HepG2 (cell line): Measurements from ENCODE around the gene C2. TPM values are rescaled to one million over a fixed set of nuclear protein-coding genes. Genes with fewer than 3 reads are reported as not detected.
A peak's percentile ranks its signal among the peaks of the same experiment; 100 is the strongest.

ENCODE experiments used
- AKAP8 ChIP-seq: sonication (generic); formaldehyde crosslinking; IDR thresholded peaks from 2 replicates; pipeline ENCODE4 v1.5.1; 2020; ENCODE audit warnings: mild to moderate bottlenecking, missing genetic modification reagents
- DMAP1 ChIP-seq: IDR thresholded peaks from 2 replicates; pipeline ENCODE4 v1.6.1; 2016
- FOSL1 ChIP-seq: sonication (generic); formaldehyde crosslinking; IDR thresholded peaks from 2 replicates; pipeline ENCODE4 v1.9.0; 2021; ENCODE audit warnings: missing genetic modification reagents, borderline replicate concordance
- HOXD1 ChIP-seq: sonication (generic); formaldehyde crosslinking; IDR thresholded peaks from 2 replicates; pipeline ENCODE4 v1.5.0; 2020; ENCODE audit warnings: missing genetic modification reagents
- MXD1 ChIP-seq: sonication (generic); formaldehyde crosslinking; IDR thresholded peaks from 2 replicates; pipeline ENCODE4 v1.4.0; 2020; ENCODE audit warnings: mild to moderate bottlenecking, missing genetic modification reagents
- MYNN ChIP-seq: sonication (generic); formaldehyde crosslinking; IDR thresholded peaks from 2 replicates; pipeline ENCODE4 v1.4.0; 2020; ENCODE audit warnings: mild to moderate bottlenecking, low read depth, missing genetic modification reagents
- NCOA2 ChIP-seq: sonication (generic); formaldehyde crosslinking; IDR thresholded peaks from 2 replicates; pipeline ENCODE4 v1.8.0; 2022; ENCODE audit warnings: inconsistent platforms
- NFRKB ChIP-seq: fragments of 450-650 bp; IDR thresholded peaks from 2 replicates; pipeline ENCODE4 v1.6.1; 2017
- NR3C1 ChIP-seq: sonication (generic); formaldehyde crosslinking; IDR thresholded peaks from 2 replicates; pipeline ENCODE4 v1.4.0; 2020; ENCODE audit warnings: missing genetic modification reagents
- PHF21A ChIP-seq: sonication (generic); formaldehyde crosslinking; IDR thresholded peaks from 2 replicates; pipeline ENCODE4 v1.5.0; 2020; ENCODE audit warnings: mild to moderate bottlenecking, missing genetic modification reagents
- RARA ChIP-seq: IDR thresholded peaks from 2 replicates; pipeline ENCODE4 v1.6.1; 2016; ENCODE audit warnings: missing genetic modification reagents, missing compliant biosample characterization
- RBAK ChIP-seq: sonication (generic); formaldehyde crosslinking; IDR thresholded peaks from 2 replicates; pipeline ENCODE4 v1.5.1; 2020; ENCODE audit warnings: mild to moderate bottlenecking, missing genetic modification reagents
- THRA ChIP-seq: sonication (generic); formaldehyde crosslinking; IDR thresholded peaks from 2 replicates; pipeline ENCODE4 v1.4.0; 2020; ENCODE audit warnings: missing genetic modification reagents, borderline replicate concordance
- ZC3H13 ChIP-seq: sonication (generic); formaldehyde crosslinking; IDR thresholded peaks from 2 replicates; pipeline ENCODE4 v1.8.1; 2023; ENCODE audit warnings: mild to moderate bottlenecking, missing genetic modification reagents, moderate library complexity
- ZNF276 ChIP-seq: sonication (generic); formaldehyde crosslinking; IDR thresholded peaks from 2 replicates; pipeline ENCODE4 v1.4.0; 2020; ENCODE audit warnings: mild to moderate bottlenecking, low read depth, missing genetic modification reagents
- ZNF572 ChIP-seq: sonication (generic); formaldehyde crosslinking; IDR thresholded peaks from 2 replicates; pipeline ENCODE4 v1.5.1; 2020; ENCODE audit warnings: mild to moderate bottlenecking, missing genetic modification reagents
- ZNF619 ChIP-seq: sonication (generic); formaldehyde crosslinking; IDR thresholded peaks from 2 replicates; pipeline ENCODE4 v1.4.0; 2020; ENCODE audit warnings: mild to moderate bottlenecking, missing genetic modification reagents
- ZSCAN20 ChIP-seq: sonication (generic); formaldehyde crosslinking; IDR thresholded peaks from 2 replicates; pipeline ENCODE4 v1.4.0; 2020; ENCODE audit warnings: missing genetic modification reagents, mild to moderate bottlenecking, borderline replicate concordance
- polyA plus RNA-seq, 8 experiments: library from polyadenylated mRNA; depleted of rRNA in 3 of 8; stranded (reverse) in 7 of 8; unstranded in 1 of 8; fragments of >200 nt; fragmentation: Illumina TruSeq in 4 of 8; extraction: Trizol in 4 of 8; gene quantifications; 2 replicates each; pipeline versions ENCODE4 v1.2.1 to v1.2.3, GENCODE V29; 2011 to 2016; ENCODE audit warnings: low read depth in 4 of 8, missing spikeins in 1 of 8, mixed read lengths in 1 of 8; ENCODE audit not compliant: insufficient read depth in 1 of 8
- total RNA-seq, 5 experiments: library from RNA; depleted of rRNA; stranded (reverse); fragments of >200 nt; fragmentation: Illumina TruSeq; extraction: Trizol; gene quantifications; 2 replicates each; pipeline ENCODE4 v1.2.3, GENCODE V29; 2016; ENCODE audit warnings: low read depth in 1 of 5
- TF ChIP-seq, protein P1 (sequence below): IDR thresholded peaks from 2 replicates; pipeline ENCODE4 v1.6.1; 2016; ENCODE audit warnings: missing genetic modification reagents, missing compliant biosample characterization
- TF ChIP-seq, protein P2 (sequence below): sonication (generic); formaldehyde crosslinking; IDR thresholded peaks from 2 replicates; pipeline ENCODE4 v1.8.0; 2022; ENCODE audit warnings: mild to moderate bottlenecking, missing genetic modification reagents, borderline replicate concordance
- TF ChIP-seq, protein P3 (sequence below): sonication (generic); formaldehyde crosslinking; IDR thresholded peaks from 2 replicates; pipeline ENCODE4 v1.4.0; 2020; ENCODE audit warnings: missing genetic modification reagents

Gene C2
- total and polyA plus RNA-seq, 2 of the 13 experiments (the other 11 are each of a cell fraction or from before 2014, with no cell fraction given), result 165 to 307 TPM

DNA sequence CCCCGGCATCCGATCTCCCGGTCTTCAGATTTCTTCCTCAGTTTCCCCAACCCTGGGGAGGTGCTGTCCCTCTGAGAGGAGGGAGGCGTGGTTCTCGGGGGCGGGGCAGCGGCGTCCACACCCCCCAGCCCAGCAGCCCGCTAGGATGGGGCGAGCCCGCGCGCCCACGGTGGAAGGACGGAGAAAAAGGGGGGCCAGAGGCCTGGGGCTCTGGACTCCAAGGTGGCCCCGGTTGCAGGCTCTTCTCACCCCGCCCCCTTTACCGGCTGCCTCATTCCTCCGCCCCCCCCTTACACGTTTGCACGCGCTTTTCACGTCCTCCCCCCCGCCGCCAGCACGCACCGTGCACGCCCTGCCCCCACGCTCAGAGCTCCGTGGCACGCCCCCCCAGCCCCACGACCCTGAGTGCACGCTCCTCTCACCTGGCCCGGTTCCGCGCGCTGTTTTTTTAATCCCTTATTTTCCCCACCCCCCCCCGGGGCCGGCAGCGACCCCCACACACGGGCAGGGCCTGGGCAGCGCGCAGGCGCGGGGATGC lies 26.0 kb upstream of the C2 start (continued):
- TF ChIP-seq ZNF276 (0 out of 2 replicates have a peak, but pooled peaks have one; percentile 56), NCOA2 (CRISPR knock-in tag) (no peak), DMAP1 (no peak), RARA (CRISPR knock-in tag) (peak; percentile 3; the same call in 1 of the 2 replicates), RBAK (no peak), FOSL1 (no peak), AKAP8 (CRISPR knock-in tag) (0 out of 2 replicates have a peak, but pooled peaks have one; percentile 13), ZNF619 (CRISPR knock-in tag) (no peak), ZNF572 (CRISPR knock-in tag) (no peak), PHF21A (no peak), NFRKB (no peak), MYNN (CRISPR knock-in tag) (no peak), NR3C1 (CRISPR knock-in tag) (no peak), THRA (CRISPR knock-in tag) (no peak), MXD1 (CRISPR knock-in tag) (no peak), ZC3H13 (CRISPR knock-in tag) (0 out of 2 replicates have a peak, but pooled peaks have one; percentile 36), HOXD1 (CRISPR knock-in tag) (no peak), ZSCAN20 (CRISPR knock-in tag) (no peak)
- TF ChIP-seq, protein P1, sequence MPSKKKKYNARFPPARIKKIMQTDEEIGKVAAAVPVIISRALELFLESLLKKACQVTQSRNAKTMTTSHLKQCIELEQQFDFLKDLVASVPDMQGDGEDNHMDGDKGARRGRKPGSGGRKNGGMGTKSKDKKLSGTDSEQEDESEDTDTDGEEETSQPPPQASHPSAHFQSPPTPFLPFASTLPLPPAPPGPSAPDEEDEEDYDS (CRISPR knock-in tag), result no peak
- TF ChIP-seq, protein P2, sequence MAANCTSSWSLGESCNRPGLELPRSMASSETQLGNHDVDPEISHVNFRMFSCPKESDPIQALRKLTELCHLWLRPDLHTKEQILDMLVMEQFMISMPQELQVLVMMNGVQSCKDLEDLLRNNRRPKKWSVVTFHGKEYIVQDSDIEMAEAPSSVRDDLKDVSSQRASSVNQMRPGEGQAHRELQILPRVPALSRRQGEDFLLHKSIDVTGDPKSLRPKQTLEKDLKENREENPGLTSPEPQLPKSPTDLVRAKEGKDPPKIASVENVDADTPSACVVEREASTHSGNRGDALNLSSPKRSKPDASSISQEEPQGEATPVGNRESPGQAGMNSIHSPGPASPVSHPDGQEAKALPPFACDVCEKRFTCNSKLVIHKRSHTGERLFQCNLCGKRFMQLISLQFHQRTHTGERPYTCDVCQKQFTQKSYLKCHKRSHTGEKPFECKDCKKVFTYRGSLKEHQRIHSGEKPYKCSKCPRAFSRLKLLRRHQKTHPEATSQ (CRISPR knock-in tag), result 0 out of 2 replicates have a peak, but pooled peaks have one; percentile 18
- TF ChIP-seq, protein P3, sequence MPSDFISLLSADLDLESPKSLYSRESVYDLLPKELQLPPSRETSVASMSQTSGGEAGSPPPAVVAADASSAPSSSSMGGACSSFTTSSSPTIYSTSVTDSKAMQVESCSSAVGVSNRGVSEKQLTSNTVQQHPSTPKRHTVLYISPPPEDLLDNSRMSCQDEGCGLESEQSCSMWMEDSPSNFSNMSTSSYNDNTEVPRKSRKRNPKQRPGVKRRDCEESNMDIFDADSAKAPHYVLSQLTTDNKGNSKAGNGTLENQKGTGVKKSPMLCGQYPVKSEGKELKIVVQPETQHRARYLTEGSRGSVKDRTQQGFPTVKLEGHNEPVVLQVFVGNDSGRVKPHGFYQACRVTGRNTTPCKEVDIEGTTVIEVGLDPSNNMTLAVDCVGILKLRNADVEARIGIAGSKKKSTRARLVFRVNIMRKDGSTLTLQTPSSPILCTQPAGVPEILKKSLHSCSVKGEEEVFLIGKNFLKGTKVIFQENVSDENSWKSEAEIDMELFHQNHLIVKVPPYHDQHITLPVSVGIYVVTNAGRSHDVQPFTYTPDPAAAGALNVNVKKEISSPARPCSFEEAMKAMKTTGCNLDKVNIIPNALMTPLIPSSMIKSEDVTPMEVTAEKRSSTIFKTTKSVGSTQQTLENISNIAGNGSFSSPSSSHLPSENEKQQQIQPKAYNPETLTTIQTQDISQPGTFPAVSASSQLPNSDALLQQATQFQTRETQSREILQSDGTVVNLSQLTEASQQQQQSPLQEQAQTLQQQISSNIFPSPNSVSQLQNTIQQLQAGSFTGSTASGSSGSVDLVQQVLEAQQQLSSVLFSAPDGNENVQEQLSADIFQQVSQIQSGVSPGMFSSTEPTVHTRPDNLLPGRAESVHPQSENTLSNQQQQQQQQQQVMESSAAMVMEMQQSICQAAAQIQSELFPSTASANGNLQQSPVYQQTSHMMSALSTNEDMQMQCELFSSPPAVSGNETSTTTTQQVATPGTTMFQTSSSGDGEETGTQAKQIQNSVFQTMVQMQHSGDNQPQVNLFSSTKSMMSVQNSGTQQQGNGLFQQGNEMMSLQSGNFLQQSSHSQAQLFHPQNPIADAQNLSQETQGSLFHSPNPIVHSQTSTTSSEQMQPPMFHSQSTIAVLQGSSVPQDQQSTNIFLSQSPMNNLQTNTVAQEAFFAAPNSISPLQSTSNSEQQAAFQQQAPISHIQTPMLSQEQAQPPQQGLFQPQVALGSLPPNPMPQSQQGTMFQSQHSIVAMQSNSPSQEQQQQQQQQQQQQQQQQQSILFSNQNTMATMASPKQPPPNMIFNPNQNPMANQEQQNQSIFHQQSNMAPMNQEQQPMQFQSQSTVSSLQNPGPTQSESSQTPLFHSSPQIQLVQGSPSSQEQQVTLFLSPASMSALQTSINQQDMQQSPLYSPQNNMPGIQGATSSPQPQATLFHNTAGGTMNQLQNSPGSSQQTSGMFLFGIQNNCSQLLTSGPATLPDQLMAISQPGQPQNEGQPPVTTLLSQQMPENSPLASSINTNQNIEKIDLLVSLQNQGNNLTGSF (CRISPR knock-in tag), result no peak
